ENCODE results near the gene LDB2. TPM values are rescaled to one million over a fixed set of nuclear protein-coding genes. Genes with fewer than 3 reads are reported as not detected.

The LDB2 gene
- total and polyA plus RNA-seq, 2 donors from 2014 or later = 26.9 to 59.9 TPM

DNA sequence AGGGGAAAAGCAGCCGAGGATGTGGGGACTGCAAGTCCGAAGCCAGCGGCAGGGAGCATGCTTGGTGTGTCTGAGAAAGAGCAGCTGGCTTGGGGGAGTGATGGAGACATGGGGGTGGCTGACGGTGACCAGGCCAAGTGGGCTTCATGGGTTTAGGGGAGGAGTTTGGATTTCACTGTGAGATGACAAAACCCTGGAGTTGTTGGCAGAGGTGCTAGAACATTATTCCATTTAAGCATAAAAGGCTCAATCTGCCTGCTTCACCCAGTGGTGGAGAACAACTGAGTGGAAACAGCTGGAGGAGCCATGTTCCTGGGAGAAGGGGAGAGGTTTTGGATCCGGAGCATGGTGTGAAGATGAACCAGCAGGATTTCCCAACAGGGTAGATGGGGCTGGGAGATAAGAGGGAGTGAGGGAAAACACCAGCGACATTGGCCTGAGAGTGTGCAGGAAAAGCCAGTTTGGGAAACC lies 354.2 kb downstream of the LDB2 start:
- H3K4me1 ChIP-seq (ENCODE audit: control insufficient read depth in 2 of 3, insufficient read depth in 2 of 3, low read depth in 1 of 3, low read length in 3 of 3) = no peaks in the 10 kb centered on the region
- intact Hi-C loops (cut with DNase I) = no loop called here
- FAIRE-seq (no peak), DNase-seq (peak in 4 of 5 donors; percentile 31 to 94 (median 66))
- H3K9ac ChIP-seq (ENCODE audit: low read length in 3 of 3) = no peak overlapping the region
- H3K36me3 ChIP-seq (ENCODE audit: control insufficient read depth in 2 of 3, insufficient read depth in 3 of 3, low read length in 3 of 3) = no peaks in the 10 kb centered on the region
- H3K9me3 ChIP-seq (ENCODE audit: control insufficient read depth in 2 of 3, insufficient read depth in 1 of 3, low read length in 3 of 3) = no peaks in the 10 kb centered on the region
- TF ChIP-seq, protein P1, sequence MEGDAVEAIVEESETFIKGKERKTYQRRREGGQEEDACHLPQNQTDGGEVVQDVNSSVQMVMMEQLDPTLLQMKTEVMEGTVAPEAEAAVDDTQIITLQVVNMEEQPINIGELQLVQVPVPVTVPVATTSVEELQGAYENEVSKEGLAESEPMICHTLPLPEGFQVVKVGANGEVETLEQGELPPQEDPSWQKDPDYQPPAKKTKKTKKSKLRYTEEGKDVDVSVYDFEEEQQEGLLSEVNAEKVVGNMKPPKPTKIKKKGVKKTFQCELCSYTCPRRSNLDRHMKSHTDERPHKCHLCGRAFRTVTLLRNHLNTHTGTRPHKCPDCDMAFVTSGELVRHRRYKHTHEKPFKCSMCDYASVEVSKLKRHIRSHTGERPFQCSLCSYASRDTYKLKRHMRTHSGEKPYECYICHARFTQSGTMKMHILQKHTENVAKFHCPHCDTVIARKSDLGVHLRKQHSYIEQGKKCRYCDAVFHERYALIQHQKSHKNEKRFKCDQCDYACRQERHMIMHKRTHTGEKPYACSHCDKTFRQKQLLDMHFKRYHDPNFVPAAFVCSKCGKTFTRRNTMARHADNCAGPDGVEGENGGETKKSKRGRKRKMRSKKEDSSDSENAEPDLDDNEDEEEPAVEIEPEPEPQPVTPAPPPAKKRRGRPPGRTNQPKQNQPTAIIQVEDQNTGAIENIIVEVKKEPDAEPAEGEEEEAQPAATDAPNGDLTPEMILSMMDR (IDR thresholded peaks at IDR 0.05; ENCODE audit: borderline replicate concordance, extremely low read depth, insufficient read depth) = no peak
- H3K27me3 ChIP-seq (ENCODE audit: control insufficient read depth, insufficient read depth, low read length) = no peaks in the 10 kb centered on the region
- no peak overlapping the region for H3K27ac ChIP-seq (ENCODE audit: low read depth in 2 of 2, low read length in 2 of 2)
- no peak overlapping the region for H3K4me3 ChIP-seq (ENCODE audit: low read length in 3 of 3)

DNA sequence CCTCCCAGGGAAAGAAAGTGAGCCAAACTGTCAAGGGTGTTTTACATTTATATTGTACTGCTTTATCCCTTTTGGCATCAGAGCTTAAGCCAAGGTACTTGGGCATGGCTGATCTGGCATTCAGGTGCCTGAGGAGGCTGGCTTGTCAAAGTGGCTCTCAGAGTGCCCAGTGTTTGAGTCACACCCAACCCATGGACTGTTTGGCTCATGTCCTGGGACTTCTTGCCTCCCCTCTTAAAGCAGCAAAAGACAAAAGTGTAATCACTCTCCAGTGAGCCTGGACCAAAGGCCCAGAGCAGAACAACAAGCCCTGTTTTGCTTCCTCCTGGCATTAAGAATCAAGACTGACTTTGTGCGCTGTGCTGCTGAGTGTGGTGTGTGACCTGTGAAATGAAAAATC lies 360.5 kb downstream of the LDB2 start:
- Histone ChIP-seq H3K4me3 (ENCODE audit: low read length in 3 of 3) (no peak overlapping the region), H3K27me3 (ENCODE audit: control insufficient read depth, insufficient read depth, low read length) (no peaks in the 10 kb centered on the region), H3K9me3 (ENCODE audit: control insufficient read depth in 2 of 3, insufficient read depth in 1 of 3, low read length in 3 of 3) (no peaks in the 10 kb centered on the region), H3K4me1 (ENCODE audit: control insufficient read depth in 2 of 3, insufficient read depth in 2 of 3, low read depth in 1 of 3, low read length in 3 of 3) (no peaks in the 10 kb centered on the region), H3K36me3 (ENCODE audit: control insufficient read depth in 2 of 3, insufficient read depth in 3 of 3, low read length in 3 of 3) (no peaks in the 10 kb centered on the region), H3K9ac (ENCODE audit: low read length in 3 of 3) (no peak overlapping the region), H3K27ac (ENCODE audit: low read depth in 2 of 2, low read length in 2 of 2) (no peak overlapping the region)
- TF ChIP-seq, protein P1 (IDR thresholded peaks at IDR 0.05; ENCODE audit: borderline replicate concordance, extremely low read depth, insufficient read depth) = no peak
- DNase-seq (no peak), FAIRE-seq (no peak)
- intact Hi-C loops (cut with DNase I) = no loop called here

DNA sequence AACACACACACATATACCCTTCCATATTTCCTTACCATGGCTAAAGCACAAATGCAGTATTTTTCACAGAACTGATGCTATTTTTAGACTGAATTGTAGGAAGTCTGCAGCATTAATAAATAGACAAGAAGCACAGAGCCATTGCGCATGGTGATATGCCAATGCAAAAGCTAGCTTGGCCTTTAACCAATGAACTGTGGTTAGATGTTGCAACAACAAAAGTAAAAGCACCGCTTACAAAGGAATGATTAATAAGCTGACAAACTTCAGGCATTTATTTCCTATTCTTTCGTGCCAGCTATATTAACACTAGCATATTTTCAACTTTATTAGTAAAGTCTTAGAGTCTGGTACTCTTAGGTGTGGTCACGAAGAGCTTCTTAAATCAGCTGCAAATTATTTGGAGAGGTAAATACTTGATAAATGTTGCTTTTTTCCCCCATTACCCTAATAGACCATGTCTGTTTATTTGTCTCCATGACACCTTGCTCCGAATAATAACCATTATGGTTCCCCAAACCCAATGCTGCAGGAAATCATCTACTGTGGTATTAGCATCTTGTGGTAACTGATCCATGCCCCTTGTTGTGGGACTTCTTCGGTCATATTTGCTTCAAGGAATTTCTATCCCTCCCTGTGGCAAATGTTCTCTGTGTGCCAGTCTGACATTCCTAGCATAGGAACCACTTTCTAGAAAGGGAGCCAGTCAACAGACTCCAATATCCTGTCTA lies 366.0 kb downstream of the LDB2 start:
- no peak overlapping the region for H3K9ac ChIP-seq (ENCODE audit: low read length in 3 of 3)
- DNase-seq = peak in 1 of 5 donors; percentile 43
- intact Hi-C loops (cut with DNase I) = no loop called here
- no peaks in the 10 kb centered on the region for H3K36me3 ChIP-seq (ENCODE audit: control insufficient read depth in 2 of 3, insufficient read depth in 3 of 3, low read length in 3 of 3)
- H3K27me3 ChIP-seq (ENCODE audit: control insufficient read depth, insufficient read depth, low read length) = no peaks in the 10 kb centered on the region
- FAIRE-seq = peak; percentile 57
- H3K9me3 ChIP-seq (ENCODE audit: control insufficient read depth in 2 of 3, insufficient read depth in 1 of 3, low read length in 3 of 3) = no peaks in the 10 kb centered on the region
- H3K4me3 ChIP-seq (ENCODE audit: low read length in 3 of 3) = no peak overlapping the region
- TF ChIP-seq, protein P1 (IDR thresholded peaks at IDR 0.05; ENCODE audit: borderline replicate concordance, extremely low read depth, insufficient read depth) = no peak
- H3K27ac ChIP-seq (ENCODE audit: low read depth in 2 of 2, low read length in 2 of 2) = no peak overlapping the region
- peaks cover 0 to 4% (median 0%) of the 10 kb centered on the region in 3 donors for H3K4me1 ChIP-seq (ENCODE audit: control insufficient read depth in 2 of 3, insufficient read depth in 2 of 3, low read depth in 1 of 3, low read length in 3 of 3)

Data from kidney (tissue), 14 donors.